GM19238 (cell line): ENCODE data around the gene OR52I1.
A peak's percentile ranks its signal among the peaks of the same experiment; 100 is the strongest.

Experiments used
- DNase-seq: peaks from one replicate; pipeline ENCODE4 v3.0.0; 2011; ENCODE audit warnings: low spot score; ENCODE audit not compliant: insufficient read length

Gene OR52I1

DNA sequence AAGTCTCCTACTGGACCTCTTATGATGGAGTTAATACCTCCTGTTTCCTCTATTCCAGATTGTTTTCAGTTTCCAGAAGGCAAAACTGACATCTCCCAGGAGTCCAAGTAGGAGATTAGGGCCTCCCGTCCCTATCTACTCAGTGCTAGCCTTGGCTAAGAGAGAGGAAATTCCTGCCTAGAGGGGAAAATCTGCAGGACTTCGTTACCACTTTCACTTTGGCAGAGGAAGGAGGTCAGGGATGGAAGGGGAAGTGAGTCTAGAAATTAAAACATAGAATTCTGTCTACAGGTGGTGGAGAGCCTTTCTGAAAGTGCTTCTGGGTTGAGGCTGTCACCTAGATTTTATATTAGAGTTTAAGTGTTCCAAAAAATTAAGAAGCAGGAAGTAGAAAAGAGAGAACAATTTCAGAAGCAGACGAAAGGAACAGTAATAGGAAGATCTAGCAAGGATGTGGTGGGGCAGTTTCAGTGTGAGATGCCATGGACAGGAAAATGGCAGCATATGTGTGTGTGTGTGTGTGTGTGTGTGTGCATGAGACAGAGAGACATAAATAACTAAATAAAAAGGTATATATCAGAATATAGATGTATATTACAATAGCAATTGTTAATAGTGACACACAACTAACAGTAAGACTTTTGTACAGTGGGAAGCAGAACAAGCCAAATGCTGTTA is 16.6 kb downstream of the OR52I1 start:
- DNase-seq = no peak

DNA sequence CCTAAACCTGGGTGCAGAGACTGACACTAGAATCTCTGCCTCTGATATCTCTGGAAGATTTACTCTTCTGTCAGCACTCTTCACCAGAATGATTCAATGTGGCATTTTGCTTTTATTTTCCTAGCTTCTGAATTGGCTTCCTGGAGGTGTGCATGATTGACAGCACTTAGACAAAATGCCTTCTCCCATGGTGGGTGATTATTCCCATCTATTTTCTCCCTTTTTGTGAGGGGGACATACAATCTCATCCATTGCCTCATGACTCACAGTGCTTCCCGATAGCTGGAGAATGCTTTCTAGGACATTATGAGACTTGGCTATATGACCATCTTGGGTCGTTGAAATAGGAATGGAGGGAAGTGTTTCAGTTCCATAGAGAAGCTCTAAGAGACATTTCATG is 18.1 kb downstream of the OR52I1 start:
- DNase-seq = no peak

- DNase-seq = no peak
Observed at GRCh38 chr11:4615856-4616444, 22.1 kb downstream of the OR52I1 start.

DNA sequence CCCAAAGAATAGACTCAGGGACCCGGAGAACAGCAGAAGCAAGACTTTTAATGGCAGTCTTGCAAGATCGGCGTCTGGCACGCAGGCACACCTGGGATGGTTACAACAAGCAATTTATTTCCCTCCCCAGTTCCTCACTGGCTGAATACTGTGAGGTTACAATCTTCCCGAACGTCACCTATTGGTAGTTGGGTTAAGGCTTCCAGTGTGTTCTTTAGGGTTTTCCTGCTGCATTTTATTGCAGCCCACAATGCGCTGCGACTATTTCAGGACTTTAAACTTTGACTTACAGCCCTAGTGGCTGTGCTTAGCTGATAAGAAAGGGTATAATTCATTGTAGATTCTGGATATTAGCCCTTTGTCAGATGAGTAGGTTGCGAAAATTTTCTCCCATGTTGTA is 25.7 kb downstream of the OR52I1 start:
- no peak for DNase-seq

- no peak for DNase-seq
Observed at GRCh38 chr11:4626207-4627099, 32.6 kb downstream of the OR52I1 start.

DNA sequence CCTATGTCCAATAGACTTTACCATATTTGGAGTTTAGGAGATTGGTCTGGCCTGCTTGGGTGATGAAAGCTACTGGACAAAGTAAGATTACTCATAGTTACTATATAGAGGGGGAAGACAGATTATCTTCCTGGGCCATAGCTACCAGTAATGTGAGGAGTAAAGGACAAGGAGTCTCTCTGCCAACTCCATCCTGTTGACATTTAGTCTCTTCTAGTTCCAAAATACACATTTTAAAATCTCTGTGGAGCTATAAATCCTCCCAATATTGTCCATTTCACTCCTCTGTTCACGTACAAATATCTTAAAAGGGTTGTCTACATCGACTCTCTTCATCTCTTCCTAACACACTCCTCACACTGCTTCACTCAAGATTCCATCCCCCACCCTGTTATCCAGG is 42.3 kb downstream of the OR52I1 start:
- DNase-seq = no peak

DNA sequence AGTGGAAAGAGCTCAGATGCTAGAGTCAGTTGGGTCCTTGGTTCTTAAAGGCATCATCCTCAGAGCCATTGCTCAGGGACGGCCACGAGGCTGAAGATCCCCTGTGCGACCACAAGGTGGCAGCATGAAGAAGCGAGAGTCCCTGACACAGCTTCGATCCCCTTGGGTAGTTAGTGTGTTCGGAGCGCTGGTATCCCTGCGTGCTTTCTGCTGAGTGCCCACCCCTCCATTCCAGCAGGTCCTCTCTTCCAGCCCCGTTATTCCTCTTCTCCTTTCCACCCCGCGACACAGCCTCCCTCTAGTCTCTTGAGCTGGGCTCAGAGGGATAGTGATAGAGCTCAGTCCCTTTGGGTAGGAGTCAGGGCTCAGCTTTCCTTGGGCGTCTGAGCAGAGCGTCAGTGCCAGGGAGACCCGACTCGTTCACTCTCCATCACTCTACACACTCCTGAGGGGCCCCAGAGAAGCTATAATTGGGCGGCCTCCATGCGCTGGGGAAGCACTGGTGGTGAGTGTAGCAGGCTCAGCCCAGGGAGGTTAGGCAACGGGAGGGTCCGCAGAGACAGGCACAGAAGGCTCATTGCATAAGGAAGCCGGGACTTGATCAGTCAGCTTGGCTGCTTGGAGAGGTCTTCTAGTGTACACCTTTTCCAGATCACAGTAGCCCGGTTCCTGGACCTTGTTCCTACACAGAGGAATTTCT is 43.3 kb downstream of the OR52I1 start, which contains the start of gene OR51D1:
OR51D1 (plus strand) TSS at position 516 of the 700 bp plus-strand sequence. CDS start 2,314 bp downstream, outside the sequence.
- peak; percentile 46 for DNase-seq

DNA sequence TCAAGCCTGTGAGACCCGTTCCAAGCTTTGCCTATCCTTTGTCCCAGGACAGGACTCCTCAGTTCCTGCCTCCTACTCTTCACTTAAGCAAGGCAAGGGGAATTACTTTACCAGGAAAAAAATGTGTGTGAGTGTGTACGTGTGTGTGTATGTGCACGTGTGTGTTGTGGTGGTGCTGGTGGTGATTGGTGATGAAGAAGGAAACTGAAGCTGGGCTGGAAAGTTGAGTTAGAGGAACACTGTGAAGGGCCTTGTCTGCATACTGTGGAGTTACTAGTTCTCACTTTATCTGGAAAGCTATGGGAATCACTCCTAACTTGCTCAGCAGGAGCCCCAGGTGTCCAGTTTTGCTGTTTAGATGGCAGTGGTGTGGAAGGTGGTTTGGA is 43.8 kb downstream of the OR52I1 start:
- no peak for DNase-seq

DNA sequence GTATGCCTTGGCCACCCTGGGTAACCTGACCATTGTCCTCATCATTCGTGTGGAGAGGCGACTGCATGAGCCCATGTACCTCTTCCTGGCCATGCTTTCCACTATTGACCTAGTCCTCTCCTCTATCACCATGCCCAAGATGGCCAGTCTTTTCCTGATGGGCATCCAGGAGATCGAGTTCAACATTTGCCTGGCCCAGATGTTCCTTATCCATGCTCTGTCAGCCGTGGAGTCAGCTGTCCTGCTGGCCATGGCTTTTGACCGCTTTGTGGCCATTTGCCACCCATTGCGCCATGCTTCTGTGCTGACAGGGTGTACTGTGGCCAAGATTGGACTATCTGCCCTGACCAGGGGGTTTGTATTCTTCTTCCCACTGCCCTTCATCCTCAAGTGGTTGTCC is 46.1 kb downstream of the OR52I1 start:
- DNase-seq = no peak

DNA sequence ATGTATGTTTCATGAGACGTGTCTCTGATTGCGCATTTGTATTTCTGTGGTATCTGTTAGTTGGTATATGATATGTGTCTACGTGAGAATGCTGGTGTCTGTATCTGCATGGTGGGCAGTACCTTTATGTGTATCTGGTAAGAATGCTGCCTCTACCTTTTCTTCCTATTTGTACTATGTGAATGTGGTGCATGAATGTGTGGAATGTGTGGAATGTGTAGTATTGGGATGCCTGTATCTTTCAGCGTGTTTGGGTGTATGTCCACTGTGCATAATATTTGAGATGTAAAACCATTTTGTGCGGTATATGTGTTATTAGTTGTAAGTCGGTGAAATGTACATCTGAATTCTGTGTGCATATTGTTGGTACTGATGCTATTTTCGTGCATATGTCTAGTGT is 47.7 kb downstream of the OR52I1 start:
- no peak for DNase-seq

DNA sequence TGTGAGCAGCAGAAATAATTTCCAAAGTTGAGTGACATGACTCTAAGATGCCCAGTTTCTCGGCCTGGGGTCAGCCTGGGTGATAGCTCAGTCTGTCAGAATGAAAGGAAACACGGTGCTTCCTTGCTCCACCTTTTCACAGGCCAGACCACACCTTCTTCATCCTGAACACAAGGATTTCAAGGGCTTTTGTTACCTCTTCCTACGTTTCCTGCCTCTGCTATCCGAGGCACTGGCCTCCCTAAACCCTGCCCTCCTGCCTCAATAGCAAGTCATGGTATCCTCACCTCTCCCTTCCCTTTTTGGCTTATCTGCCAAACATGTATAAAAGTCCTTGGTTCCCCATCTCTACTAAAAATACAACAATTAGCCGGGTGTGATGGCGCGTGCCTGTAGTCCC is 48.2 kb downstream of the OR52I1 start:
- no peak for DNase-seq

DNA sequence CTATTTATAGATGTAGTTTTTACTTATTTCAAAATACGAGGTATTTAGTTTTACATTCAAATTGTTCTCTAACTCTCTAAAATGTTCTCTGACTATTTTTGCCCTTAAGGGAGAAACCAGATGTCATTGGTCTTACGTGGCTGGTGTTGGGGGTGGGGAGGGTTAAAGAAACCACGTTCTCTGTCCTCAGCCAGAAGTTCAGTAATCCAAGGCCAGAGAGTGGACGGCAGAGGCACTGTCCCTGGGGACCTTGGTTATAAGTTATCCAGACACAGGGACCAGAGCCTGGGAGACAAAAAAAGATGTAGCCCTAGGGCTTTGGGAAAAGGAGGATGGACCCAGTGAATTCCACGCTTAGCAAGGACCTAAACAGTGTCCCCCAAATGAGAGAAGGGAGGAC is 49.2 kb downstream of the OR52I1 start:
- DNase-seq = no peak

- no peak for DNase-seq
Observed at GRCh38 chr11:4643682-4644081, 49.8 kb downstream of the OR52I1 start, which contains the start of gene OR51E1. Gene OR51E1, plus strand, starts transcription at chr11:4643982. Its CDS starts 8,545 bp downstream, at chr11:4652527.

DNA sequence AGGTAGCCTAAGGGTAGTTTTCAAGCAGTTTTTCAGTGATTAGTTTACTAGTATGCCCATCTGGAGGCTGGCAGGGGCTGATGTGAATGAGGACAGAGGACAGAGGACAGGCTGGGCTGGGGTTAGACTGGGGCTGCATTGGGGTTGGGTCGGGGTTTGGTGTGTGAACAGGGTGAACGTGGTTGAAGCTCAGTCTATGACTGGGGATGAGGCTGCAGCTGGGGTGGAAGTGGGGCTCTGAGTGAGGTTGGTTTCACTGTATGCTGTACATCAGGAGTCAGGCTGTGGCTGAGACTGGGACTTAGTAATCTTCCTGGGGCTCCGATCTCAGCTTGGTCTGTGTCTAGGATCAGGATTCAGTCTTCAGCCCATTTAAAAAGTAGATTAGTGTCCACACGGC is 50.4 kb downstream of the OR52I1 start:
- DNase-seq = no peak
